ENCODE results near the gene PITHD1. TPM values are rescaled to one million over a fixed set of nuclear protein-coding genes. Genes with fewer than 3 reads are reported as not detected.
A peak's percentile ranks its signal among the peaks of the same experiment; 100 is the strongest.

PITHD1 gene
- total RNA-seq, 6 donors from 2014 or later, result 29.5 to 57.0 (median 45.1) TPM

DNA sequence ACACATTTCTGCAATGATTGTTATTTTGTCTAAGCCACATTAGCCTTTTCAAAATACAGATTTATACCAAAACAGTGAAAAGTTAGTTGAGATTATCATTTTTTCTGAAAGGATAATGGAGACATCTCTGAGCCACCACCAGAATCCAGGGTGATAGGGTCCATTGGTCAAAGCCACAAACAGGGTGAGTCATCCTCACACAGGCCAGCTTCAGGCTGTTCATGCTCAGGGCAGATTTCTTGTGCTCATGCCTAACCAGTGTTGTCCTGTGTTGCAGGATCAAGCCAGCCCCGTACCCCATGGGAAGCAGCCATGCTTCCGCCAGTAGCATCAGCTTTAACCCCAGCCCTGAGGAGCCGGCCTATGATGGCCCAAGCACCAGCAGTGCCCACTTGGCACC is 21.5 kb upstream of the PITHD1 start:
- TF ChIP-seq POLR2AphosphoS5 (IDR thresholded peaks at IDR 0.05) (no peak), EP300 (IDR thresholded peaks at IDR 0.05) (no peak), POLR2A (IDR thresholded peaks at IDR 0.05) (no peak)
- TF ChIP-seq, protein P1, sequence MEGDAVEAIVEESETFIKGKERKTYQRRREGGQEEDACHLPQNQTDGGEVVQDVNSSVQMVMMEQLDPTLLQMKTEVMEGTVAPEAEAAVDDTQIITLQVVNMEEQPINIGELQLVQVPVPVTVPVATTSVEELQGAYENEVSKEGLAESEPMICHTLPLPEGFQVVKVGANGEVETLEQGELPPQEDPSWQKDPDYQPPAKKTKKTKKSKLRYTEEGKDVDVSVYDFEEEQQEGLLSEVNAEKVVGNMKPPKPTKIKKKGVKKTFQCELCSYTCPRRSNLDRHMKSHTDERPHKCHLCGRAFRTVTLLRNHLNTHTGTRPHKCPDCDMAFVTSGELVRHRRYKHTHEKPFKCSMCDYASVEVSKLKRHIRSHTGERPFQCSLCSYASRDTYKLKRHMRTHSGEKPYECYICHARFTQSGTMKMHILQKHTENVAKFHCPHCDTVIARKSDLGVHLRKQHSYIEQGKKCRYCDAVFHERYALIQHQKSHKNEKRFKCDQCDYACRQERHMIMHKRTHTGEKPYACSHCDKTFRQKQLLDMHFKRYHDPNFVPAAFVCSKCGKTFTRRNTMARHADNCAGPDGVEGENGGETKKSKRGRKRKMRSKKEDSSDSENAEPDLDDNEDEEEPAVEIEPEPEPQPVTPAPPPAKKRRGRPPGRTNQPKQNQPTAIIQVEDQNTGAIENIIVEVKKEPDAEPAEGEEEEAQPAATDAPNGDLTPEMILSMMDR (IDR thresholded peaks at IDR 0.05), result no peak
- Histone ChIP-seq H3K4me3 (no peak overlapping the region), H3K4me1 (peaks cover 0 to 8% (median under 1%) of the 10 kb centered on the region in 4 donors), H3K27me3 (no peaks in the 10 kb centered on the region), H3K36me3 (peaks cover 87 to 98% (median 94%) of the 10 kb centered on the region in 4 donors), H3K9me3 (no peaks in the 10 kb centered on the region), H3K27ac (no peak overlapping the region)
- 93 to 96% methylated on average over 3 of the region's 3 CpGs for WGBS, 2 donors
- ATAC-seq (ENCODE audit: low FRiP score in 2 of 2) (peak in 1 of 2 donors; percentile 37), DNase-seq (no peak)

GRCh38 chr1:23757812-23758211 is 20.4 kb upstream of the PITHD1 start:
- 91 to 97% methylated on average over 1 of the region's 1 CpG for WGBS, 2 donors
- H3K36me3 ChIP-seq, result peaks cover 75 to 95% (median 85%) of the 10 kb centered on the region in 4 donors

DNA sequence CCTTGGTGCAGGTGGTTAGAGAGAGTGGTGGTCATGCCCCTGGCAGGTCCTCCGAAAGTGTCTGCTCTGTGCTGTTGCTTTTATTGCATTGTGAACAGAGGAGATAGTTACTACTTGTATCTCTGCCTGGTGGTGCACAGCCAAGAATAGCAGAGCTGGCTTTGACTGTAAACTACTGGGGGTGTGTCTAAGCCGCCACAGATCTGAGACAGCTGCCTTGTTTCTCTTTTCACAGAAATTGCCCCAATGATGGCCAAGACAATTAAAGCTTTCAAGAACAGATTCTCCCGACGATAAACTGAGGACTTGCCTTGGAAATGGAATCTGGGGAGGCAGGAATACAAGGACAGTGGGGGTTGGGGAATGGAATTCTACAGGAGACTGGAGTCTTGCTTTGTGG is 18.9 kb upstream of the PITHD1 start:
- no peak for DNase-seq
- no peak overlapping the region for H3K27ac ChIP-seq
- ATAC-seq (ENCODE audit: low FRiP score in 2 of 2), result no peak
- no peak overlapping the region for H3K4me3 ChIP-seq
- H3K4me1 ChIP-seq, result peaks cover 0 to 4% (median 0%) of the 10 kb centered on the region in 4 donors
- 76% methylated on average over 4 of the region's 4 CpGs for WGBS, 2 donors
- no peaks in the 10 kb centered on the region for H3K27me3 ChIP-seq
- H3K36me3 ChIP-seq, result peaks cover 62 to 88% (median 73%) of the 10 kb centered on the region in 4 donors
- no peaks in the 10 kb centered on the region for H3K9me3 ChIP-seq
- TF ChIP-seq EP300 (IDR thresholded peaks at IDR 0.05), result no peak
- TF ChIP-seq POLR2A (IDR thresholded peaks at IDR 0.05), result no peak
- TF ChIP-seq, protein P1 (IDR thresholded peaks at IDR 0.05), result no peak
- TF ChIP-seq POLR2AphosphoS5 (IDR thresholded peaks at IDR 0.05), result no peak

More at GRCh38 chr1:23757812-23758211, 20.4 kb upstream of the PITHD1 start:
- no peak overlapping the region for H3K27ac ChIP-seq
- ATAC-seq (ENCODE audit: low FRiP score in 2 of 2) (no peak), DNase-seq (no peak)
- H3K9me3 ChIP-seq, result no peaks in the 10 kb centered on the region
- no peak overlapping the region for H3K4me3 ChIP-seq
- no peaks in the 10 kb centered on the region for H3K27me3 ChIP-seq
- TF ChIP-seq, protein P1 (IDR thresholded peaks at IDR 0.05), result no peak
- no peak for TF ChIP-seq POLR2A (IDR thresholded peaks at IDR 0.05)
- no peak for TF ChIP-seq EP300 (IDR thresholded peaks at IDR 0.05)
- no peak for TF ChIP-seq POLR2AphosphoS5 (IDR thresholded peaks at IDR 0.05)
- H3K4me1 ChIP-seq, result peaks cover 0 to 4% (median 0%) of the 10 kb centered on the region in 4 donors

GRCh38 chr1:23763041-23763577 is 15.1 kb upstream of the PITHD1 start:
- H3K36me3 ChIP-seq, result peaks cover 32 to 73% (median 42%) of the 10 kb centered on the region in 4 donors
- WGBS, 2 donors, result 83 to 84% methylated on average over 7 of the region's 7 CpGs
- no peak for ATAC-seq (ENCODE audit: low FRiP score in 2 of 2)

More at GRCh38 chr1:23763041-23763577, 15.1 kb upstream of the PITHD1 start:
- Histone ChIP-seq H3K9me3 (no peaks in the 10 kb centered on the region), H3K4me3 (no peak overlapping the region), H3K27me3 (no peaks in the 10 kb centered on the region), H3K4me1 (peaks cover 0 to 4% (median 0%) of the 10 kb centered on the region in 4 donors), H3K27ac (no peak overlapping the region)
- no peak for TF ChIP-seq POLR2A (IDR thresholded peaks at IDR 0.05)
- no peak for TF ChIP-seq EP300 (IDR thresholded peaks at IDR 0.05)
- TF ChIP-seq, protein P1 (IDR thresholded peaks at IDR 0.05), result no peak
- TF ChIP-seq POLR2AphosphoS5 (IDR thresholded peaks at IDR 0.05), result no peak
- no peak for DNase-seq

All from upper lobe of left lung (tissue), 6 donors.